HG03066 (cell line): Measurements from ENCODE around the gene RNLS.
A peak's percentile ranks its signal among the peaks of the same experiment; 100 is the strongest.

ENCODE experiments used
- ATAC-seq: cut with Tn5 transposase; IDR thresholded peaks from one replicate; pipeline ENCODE4 v1.9.1; 2021; ENCODE audit warnings: low read depth; ENCODE audit not compliant: unreplicated experiment

RNLS gene

GRCh38 chr10:88553116-88553752 lies 29.9 kb downstream of the RNLS start:
- peak; percentile 86 for ATAC-seq

- ATAC-seq: no peak
These were observed 31.9 kb downstream of the RNLS start for GRCh38 chr10:88551246-88551645.

GRCh38 chr10:88546497-88546896 lies 36.6 kb downstream of the RNLS start:
- no peak for ATAC-seq

GRCh38 chr10:88545359-88545758 lies 37.8 kb downstream of the RNLS start:
- ATAC-seq: no peak

GRCh38 chr10:88544140-88544870 lies 38.8 kb downstream of the RNLS start:
- no peak for ATAC-seq

GRCh38 chr10:88542522-88542921 lies 40.6 kb downstream of the RNLS start:
- ATAC-seq: no peak

- ATAC-seq: no peak
These were observed 41.9 kb downstream of the RNLS start for GRCh38 chr10:88541116-88541626.

- ATAC-seq: no peak
These were observed 42.8 kb downstream of the RNLS start for GRCh38 chr10:88540351-88540750.

- no peak for ATAC-seq
These were observed 45.1 kb downstream of the RNLS start for GRCh38 chr10:88538048-88538447.

- no peak for ATAC-seq
These were observed 45.8 kb downstream of the RNLS start for GRCh38 chr10:88537322-88537721.

GRCh38 chr10:88536437-88536836 lies 46.7 kb downstream of the RNLS start:
- no peak for ATAC-seq

GRCh38 chr10:88534072-88534665 lies 48.9 kb downstream of the RNLS start:
- ATAC-seq: no peak

- ATAC-seq: no peak
These were observed 51.6 kb downstream of the RNLS start for GRCh38 chr10:88531392-88532052.

GRCh38 chr10:88530629-88531391 lies 52.3 kb downstream of the RNLS start:
- no peak for ATAC-seq

GRCh38 chr10:88530093-88530492 lies 53.0 kb downstream of the RNLS start:
- ATAC-seq: no peak

GRCh38 chr10:88528806-88529570 lies 54.1 kb downstream of the RNLS start:
- ATAC-seq: no peak

GRCh38 chr10:88528201-88528600 lies 54.9 kb downstream of the RNLS start:
- ATAC-seq: no peak

GRCh38 chr10:88527245-88527644 lies 55.9 kb downstream of the RNLS start:
- no peak for ATAC-seq

- no peak for ATAC-seq
These were observed 56.5 kb downstream of the RNLS start for GRCh38 chr10:88526501-88527105.
